Measurements from ENCODE around the gene SLC5A5.
A peak's percentile ranks its signal among the peaks of the same experiment; 100 is the strongest.

The SLC5A5 gene

DNA sequence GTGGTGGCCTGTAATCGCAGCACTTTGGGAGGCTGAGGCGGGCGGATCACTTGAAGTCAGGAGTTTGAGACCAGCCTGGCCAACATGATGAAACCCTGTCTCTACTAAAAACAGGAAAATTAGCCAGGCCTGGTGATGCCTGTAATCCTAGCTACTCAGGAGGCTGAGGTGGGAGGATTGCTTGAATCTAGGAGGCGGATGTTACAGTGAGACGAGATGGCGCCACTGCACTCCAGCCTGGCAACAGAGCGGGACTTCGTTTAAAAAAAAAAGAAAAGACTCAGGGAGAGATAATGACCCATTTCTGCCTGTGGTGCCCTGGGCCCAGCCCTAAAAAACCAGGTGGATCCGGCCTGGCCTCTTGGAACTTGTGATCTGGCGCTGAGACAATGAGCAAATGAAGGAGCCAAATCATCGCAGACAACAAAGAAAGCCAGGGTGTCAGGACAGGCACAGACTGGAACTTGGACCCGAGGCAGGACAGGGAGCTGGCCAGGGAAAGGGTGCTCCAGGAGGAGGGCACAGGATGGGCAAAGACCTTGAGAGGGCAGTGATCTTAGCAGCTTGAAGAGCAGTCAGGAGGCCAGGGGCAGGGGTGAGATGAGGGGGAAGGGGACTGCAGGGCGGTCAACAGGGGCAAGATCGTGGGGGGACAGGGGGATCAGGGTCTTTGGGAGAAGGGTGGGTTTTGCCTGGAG, 23.0 kb upstream of the SLC5A5 start:
- TF ChIP-seq, protein P1, sequence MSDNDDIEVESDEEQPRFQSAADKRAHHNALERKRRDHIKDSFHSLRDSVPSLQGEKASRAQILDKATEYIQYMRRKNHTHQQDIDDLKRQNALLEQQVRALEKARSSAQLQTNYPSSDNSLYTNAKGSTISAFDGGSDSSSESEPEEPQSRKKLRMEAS (IDR thresholded peaks at IDR 0.05) = no peak
- no peak for TF ChIP-seq RAD21 (IDR thresholded peaks at IDR 0.05; ENCODE audit: low read depth)
- TF ChIP-seq CEBPB (IDR thresholded peaks at IDR 0.05) = no peak
- no peak for TF ChIP-seq TEAD4 (IDR thresholded peaks at IDR 0.05)
- TF ChIP-seq, protein P2, sequence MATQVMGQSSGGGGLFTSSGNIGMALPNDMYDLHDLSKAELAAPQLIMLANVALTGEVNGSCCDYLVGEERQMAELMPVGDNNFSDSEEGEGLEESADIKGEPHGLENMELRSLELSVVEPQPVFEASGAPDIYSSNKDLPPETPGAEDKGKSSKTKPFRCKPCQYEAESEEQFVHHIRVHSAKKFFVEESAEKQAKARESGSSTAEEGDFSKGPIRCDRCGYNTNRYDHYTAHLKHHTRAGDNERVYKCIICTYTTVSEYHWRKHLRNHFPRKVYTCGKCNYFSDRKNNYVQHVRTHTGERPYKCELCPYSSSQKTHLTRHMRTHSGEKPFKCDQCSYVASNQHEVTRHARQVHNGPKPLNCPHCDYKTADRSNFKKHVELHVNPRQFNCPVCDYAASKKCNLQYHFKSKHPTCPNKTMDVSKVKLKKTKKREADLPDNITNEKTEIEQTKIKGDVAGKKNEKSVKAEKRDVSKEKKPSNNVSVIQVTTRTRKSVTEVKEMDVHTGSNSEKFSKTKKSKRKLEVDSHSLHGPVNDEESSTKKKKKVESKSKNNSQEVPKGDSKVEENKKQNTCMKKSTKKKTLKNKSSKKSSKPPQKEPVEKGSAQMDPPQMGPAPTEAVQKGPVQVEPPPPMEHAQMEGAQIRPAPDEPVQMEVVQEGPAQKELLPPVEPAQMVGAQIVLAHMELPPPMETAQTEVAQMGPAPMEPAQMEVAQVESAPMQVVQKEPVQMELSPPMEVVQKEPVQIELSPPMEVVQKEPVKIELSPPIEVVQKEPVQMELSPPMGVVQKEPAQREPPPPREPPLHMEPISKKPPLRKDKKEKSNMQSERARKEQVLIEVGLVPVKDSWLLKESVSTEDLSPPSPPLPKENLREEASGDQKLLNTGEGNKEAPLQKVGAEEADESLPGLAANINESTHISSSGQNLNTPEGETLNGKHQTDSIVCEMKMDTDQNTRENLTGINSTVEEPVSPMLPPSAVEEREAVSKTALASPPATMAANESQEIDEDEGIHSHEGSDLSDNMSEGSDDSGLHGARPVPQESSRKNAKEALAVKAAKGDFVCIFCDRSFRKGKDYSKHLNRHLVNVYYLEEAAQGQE (IDR thresholded peaks at IDR 0.05; ENCODE audit: low read depth) = no peak

DNA sequence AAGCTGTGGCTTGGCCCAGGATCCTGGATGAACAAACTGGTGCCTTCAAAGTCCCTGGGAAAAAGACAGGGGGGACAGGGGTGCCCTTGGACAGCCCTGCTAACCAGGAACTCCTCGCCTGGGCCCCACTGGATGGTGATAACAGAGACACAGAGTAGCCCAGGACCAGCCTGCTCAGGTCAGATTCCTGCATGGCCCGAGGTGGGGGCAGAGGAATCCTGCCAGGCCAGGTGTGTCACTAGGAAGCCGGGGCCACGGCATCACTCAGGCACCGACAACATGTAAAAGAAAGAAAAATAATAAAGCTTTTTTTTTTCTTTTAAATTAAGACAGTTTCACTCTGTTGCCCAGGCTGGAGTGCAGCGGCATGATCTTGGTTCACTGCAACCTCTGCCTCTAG, 17.7 kb upstream of the SLC5A5 start:
- TF ChIP-seq CEBPB (IDR thresholded peaks at IDR 0.05) (no peak), CREB1 (IDR thresholded peaks at IDR 0.05; ENCODE audit: low read depth) (no peak), FOXM1 (IDR thresholded peaks at IDR 0.05; ENCODE audit: borderline replicate concordance, low read depth) (no peak), TEAD4 (IDR thresholded peaks at IDR 0.05) (no peak), TCF12 (IDR thresholded peaks at IDR 0.05; ENCODE audit: low read depth) (no peak), EGR1 (IDR thresholded peaks at IDR 0.05) (no peak), YY1 (IDR thresholded peaks at IDR 0.05; ENCODE audit: low read depth) (no peak), ZBTB7A (IDR thresholded peaks at IDR 0.05; ENCODE audit: low read depth) (no peak), EP300 (IDR thresholded peaks at IDR 0.05; ENCODE audit: borderline replicate concordance) (no peak), NFIC (IDR thresholded peaks at IDR 0.05) (no peak), TAF1 (IDR thresholded peaks at IDR 0.05; ENCODE audit: low read depth) (no peak), RAD21 (IDR thresholded peaks at IDR 0.05; ENCODE audit: low read depth) (no peak)
- TF ChIP-seq, protein P3, sequence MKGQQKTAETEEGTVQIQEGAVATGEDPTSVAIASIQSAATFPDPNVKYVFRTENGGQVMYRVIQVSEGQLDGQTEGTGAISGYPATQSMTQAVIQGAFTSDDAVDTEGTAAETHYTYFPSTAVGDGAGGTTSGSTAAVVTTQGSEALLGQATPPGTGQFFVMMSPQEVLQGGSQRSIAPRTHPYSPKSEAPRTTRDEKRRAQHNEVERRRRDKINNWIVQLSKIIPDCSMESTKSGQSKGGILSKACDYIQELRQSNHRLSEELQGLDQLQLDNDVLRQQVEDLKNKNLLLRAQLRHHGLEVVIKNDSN (IDR thresholded peaks at IDR 0.05) = no peak
- TF ChIP-seq, protein P2 (IDR thresholded peaks at IDR 0.05; ENCODE audit: low read depth) = no peak
- TF ChIP-seq, protein P1 (IDR thresholded peaks at IDR 0.05) = no peak

DNA sequence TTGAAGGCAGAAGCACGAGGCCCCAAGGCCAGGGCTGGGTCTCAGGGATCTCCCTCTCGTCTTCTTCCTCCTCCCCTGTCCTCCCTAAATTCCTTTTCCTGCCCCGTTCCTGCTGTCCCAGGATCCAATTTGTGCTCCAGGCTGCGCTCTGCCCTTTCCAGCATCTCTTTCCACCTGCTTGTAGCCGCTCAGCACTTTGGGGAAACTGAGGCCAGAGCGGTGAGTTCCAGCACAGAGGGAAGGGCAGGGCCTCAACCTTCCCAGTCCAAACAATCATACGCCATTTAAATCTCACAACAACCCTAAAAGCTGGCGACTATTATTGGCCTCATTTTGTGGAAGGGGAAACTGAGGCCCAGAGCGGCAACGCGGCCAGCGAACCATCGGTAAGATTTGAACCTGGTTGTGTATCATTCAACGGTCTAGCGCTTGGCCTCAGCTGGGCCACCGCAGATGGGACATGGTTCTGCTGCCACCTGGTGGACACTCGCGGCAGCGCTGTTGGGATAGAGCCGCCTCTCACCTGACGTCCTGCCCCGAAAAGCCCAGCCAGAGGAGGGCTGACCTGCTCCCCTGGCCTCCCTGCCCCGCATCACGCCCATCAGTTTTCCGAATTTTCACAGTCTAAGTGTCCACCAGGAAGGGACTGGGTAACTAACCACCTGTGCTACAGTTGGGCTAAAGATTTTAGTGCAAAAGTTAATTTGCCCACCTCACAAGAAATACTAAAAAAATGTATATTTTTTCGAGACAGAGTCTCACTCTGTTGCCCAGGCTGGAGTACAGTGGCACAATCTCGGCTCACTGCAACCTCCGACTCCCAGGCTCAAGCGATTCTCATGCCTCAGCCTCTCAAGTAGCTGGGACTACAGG, 16.2 kb upstream of the SLC5A5 start:
- no peak for TF ChIP-seq ZBTB7A (IDR thresholded peaks at IDR 0.05; ENCODE audit: low read depth)
- TF ChIP-seq, protein P2 (IDR thresholded peaks at IDR 0.05; ENCODE audit: low read depth) = no peak
- TF ChIP-seq, protein P1 (IDR thresholded peaks at IDR 0.05) = 0 out of 2 replicates have a peak, but pooled peaks have one; percentile 30
- peak; percentile 98 for TF ChIP-seq RAD21 (IDR thresholded peaks at IDR 0.05; ENCODE audit: low read depth)
- no peak for TF ChIP-seq YY1 (IDR thresholded peaks at IDR 0.05; ENCODE audit: low read depth)
- TF ChIP-seq TEAD4 (IDR thresholded peaks at IDR 0.05) = no peak

DNA sequence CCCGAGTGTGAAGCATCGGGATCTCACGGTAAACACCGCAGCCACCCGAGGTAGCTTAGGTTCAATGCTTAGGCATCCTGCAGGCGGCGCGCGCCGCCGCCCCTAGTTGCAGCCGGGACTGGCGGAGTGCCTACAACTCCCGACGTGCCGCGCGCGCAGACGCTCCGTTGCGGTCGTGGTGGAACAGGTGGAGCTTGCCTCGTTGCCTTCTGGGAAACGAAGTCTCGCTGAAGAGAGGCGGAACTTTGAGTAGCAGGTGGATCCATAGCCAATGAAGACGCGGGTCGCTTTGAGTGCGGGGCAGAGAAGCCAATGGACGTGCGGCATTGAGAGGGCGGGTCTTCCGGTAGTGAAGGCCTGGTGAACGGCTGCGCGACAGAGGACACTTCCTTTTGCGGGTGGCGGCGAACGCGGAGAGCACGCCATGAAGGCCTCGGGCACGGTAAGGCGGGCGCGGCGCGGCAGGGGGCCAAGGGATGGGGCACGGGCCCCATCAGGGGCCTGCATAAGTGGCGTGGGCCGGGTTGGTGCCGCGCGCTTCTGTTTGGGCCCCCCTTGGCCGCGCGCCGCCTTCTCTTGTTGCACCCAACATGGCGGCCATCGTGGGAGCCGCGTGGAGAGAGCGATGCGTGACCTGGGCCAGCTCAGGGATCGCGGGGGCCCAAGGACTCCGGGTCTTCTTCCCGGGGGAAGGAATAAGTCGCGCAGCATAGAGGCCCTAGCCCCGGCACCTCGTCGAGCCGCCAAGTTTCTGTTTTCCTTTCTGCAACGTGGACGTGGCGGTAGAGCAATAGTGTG, 12.0 kb upstream of the SLC5A5 start, which contains the start of gene RPL18A:
RPL18A (plus strand) TSS at position 378 of the 798 bp plus-strand sequence; CDS start at position 425, 47 bp downstream.
- peak; percentile 91 for TF ChIP-seq YY1 (IDR thresholded peaks at IDR 0.05; ENCODE audit: low read depth)
- no peak for TF ChIP-seq ZBTB7A (IDR thresholded peaks at IDR 0.05; ENCODE audit: low read depth)
- TF ChIP-seq TEAD4 (IDR thresholded peaks at IDR 0.05) = no peak
- TF ChIP-seq CREB1 (IDR thresholded peaks at IDR 0.05; ENCODE audit: low read depth) = peak; percentile 59
- peak; percentile 79 for TF ChIP-seq RAD21 (IDR thresholded peaks at IDR 0.05; ENCODE audit: low read depth)
- TF ChIP-seq TAF1 (IDR thresholded peaks at IDR 0.05; ENCODE audit: low read depth) = peak; percentile 97
- peak; percentile 55; the same call in 1 of the 2 replicates for TF ChIP-seq TCF12 (IDR thresholded peaks at IDR 0.05; ENCODE audit: low read depth)
- TF ChIP-seq, protein P3 (IDR thresholded peaks at IDR 0.05) = peak; percentile 58
- no peak for TF ChIP-seq EP300 (IDR thresholded peaks at IDR 0.05; ENCODE audit: borderline replicate concordance)
- TF ChIP-seq, protein P1 (IDR thresholded peaks at IDR 0.05) = peak; percentile 95

Data from Ishikawa (cell line).